DOHH2 (cell line): ENCODE data around the gene DNTT.
A peak's percentile ranks its signal among the peaks of the same experiment; 100 is the strongest.

ENCODE experiments used
- H3F3A ChIP-seq: fragments of 200-600 bp; sonication (generic), shearing (Covaris generic); 2 replicates; pipeline ENCODE4 v1.6.0; 2016; ENCODE audit warnings: antibody characterized with exemption, mild to moderate bottlenecking; ENCODE audit not compliant: control insufficient read depth, insufficient read depth
- H3K27ac ChIP-seq: fragments of 200-600 bp; sonication (generic); 2 replicates; pipeline ENCODE4 v1.5.1; 2014; ENCODE audit warnings: low read depth, mild to moderate bottlenecking, low read length, moderate library complexity
- H3K27me3 ChIP-seq: fragments of 200-600 bp; sonication (generic); 2 replicates; pipeline ENCODE4 v1.6.1; 2014; ENCODE audit warnings: mild to moderate bottlenecking, low read length, mixed read lengths; ENCODE audit not compliant: control insufficient read depth
- H3K36me3 ChIP-seq: fragments of 200-600 bp; sonication (generic); 2 replicates; pipeline ENCODE4 v1.6.1; 2014; ENCODE audit warnings: mild to moderate bottlenecking, low read length, moderate library complexity, mixed read lengths; ENCODE audit not compliant: control insufficient read depth
- H3K4me1 ChIP-seq: fragments of 200-600 bp; sonication (generic); 2 replicates; pipeline ENCODE4 v1.6.1; 2014; ENCODE audit warnings: mild to moderate bottlenecking, low read length, mixed read lengths; ENCODE audit not compliant: control insufficient read depth
- H3K4me2 ChIP-seq: fragments of 200-600 bp; sonication (generic); 2 replicates; pipeline ENCODE4 v1.6.0; 2014; ENCODE audit warnings: mild to moderate bottlenecking, low read length, moderate library complexity
- H3K4me3 ChIP-seq: fragments of 200-600 bp; sonication (generic); 2 replicates; pipeline ENCODE4 v1.5.1; 2014; ENCODE audit warnings: mild to moderate bottlenecking, low read length, mixed read lengths
- H3K79me2 ChIP-seq: fragments of 200-600 bp; sonication (generic); 2 replicates; pipeline ENCODE4 v1.6.1; 2014; ENCODE audit warnings: mild to moderate bottlenecking, low read length, mixed read lengths; ENCODE audit not compliant: control insufficient read depth
- H3K9me2 ChIP-seq: fragments of 200-600 bp; sonication (generic); replicated peaks from 2 replicates; pipeline ENCODE4 v1.6.1; 2014; ENCODE audit warnings: mild to moderate bottlenecking, low read length, mixed read lengths; ENCODE audit not compliant: control insufficient read depth
- H3K9me3 ChIP-seq: fragments of 200-600 bp; sonication (generic); 2 replicates; pipeline ENCODE4 v1.6.1; 2014; ENCODE audit warnings: antibody characterized with exemption, low read length, mixed read lengths; ENCODE audit not compliant: control insufficient read depth, insufficient read depth
- H4K20me1 ChIP-seq: fragments of 200-600 bp; sonication (generic); 2 replicates; pipeline ENCODE4 v1.6.0; 2014; ENCODE audit warnings: low read depth, mild to moderate bottlenecking, antibody characterized with exemption, low read length, moderate library complexity; ENCODE audit not compliant: control insufficient read depth, insufficient read depth
- EZH2phosphoT487 ChIP-seq: fragments of 200-600 bp; sonication (generic); IDR thresholded peaks from 2 replicates; pipeline ENCODE4 v1.6.1; 2017; ENCODE audit warnings: borderline replicate concordance, mild to moderate bottlenecking, antibody characterized with exemption, low read length, moderate library complexity, mixed read lengths
- TF ChIP-seq, protein P1 (sequence below): fragments of 200-600 bp; sonication (generic); IDR thresholded peaks from one replicate; pipeline ENCODE4 v1.5.1; 2014; ENCODE audit warnings: antibody characterized with exemption, mild to moderate bottlenecking, low read depth, low read length; ENCODE audit not compliant: poor library complexity, severe bottlenecking

DNTT gene

DNA sequence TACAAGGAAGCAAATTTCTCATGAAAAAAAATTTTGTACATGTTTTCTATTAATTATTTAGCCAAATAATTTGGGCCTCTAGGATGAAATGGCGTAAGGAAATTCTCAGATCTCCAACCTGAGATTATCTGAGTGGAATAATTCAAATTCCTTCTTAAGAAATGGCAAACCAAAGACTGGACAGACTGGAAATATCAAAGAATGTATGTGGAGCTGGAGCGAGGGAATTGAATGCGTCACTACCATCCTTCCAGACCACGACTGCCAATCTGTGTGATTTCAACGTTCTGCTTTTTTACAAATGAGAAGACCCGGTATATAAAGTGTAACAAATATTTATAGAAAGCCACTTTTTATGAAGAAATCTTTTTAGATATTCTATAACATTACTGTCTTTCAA lies 20.5 kb upstream of the DNTT start:
- Histone ChIP-seq H3K27ac (no peak overlapping the region; the same call in 1 of the 2 replicates), H3K27me3 (no peaks in the 10 kb centered on the region), H4K20me1 (no peaks in the 10 kb centered on the region), H3K36me3 (0 out of 2 replicates have a peak, but pooled peaks cover 5% of the 10 kb centered on the region), H3K4me1 (peaks cover 87% of the 10 kb centered on the region), H3K4me3 (peak overlapping the region; percentile 16; the same call in 1 of the 2 replicates), H3K79me2 (peaks cover 9% of the 10 kb centered on the region), H3K9me2 (no peaks in the 10 kb centered on the region), H3K9me3 (no peaks in the 10 kb centered on the region), H3F3A (peaks cover 27% of the 10 kb centered on the region), H3K4me2 (peak overlapping the region; percentile 35)
- no peak for TF ChIP-seq EZH2phosphoT487
- TF ChIP-seq, protein P1, sequence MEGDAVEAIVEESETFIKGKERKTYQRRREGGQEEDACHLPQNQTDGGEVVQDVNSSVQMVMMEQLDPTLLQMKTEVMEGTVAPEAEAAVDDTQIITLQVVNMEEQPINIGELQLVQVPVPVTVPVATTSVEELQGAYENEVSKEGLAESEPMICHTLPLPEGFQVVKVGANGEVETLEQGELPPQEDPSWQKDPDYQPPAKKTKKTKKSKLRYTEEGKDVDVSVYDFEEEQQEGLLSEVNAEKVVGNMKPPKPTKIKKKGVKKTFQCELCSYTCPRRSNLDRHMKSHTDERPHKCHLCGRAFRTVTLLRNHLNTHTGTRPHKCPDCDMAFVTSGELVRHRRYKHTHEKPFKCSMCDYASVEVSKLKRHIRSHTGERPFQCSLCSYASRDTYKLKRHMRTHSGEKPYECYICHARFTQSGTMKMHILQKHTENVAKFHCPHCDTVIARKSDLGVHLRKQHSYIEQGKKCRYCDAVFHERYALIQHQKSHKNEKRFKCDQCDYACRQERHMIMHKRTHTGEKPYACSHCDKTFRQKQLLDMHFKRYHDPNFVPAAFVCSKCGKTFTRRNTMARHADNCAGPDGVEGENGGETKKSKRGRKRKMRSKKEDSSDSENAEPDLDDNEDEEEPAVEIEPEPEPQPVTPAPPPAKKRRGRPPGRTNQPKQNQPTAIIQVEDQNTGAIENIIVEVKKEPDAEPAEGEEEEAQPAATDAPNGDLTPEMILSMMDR, result no peak

DNA sequence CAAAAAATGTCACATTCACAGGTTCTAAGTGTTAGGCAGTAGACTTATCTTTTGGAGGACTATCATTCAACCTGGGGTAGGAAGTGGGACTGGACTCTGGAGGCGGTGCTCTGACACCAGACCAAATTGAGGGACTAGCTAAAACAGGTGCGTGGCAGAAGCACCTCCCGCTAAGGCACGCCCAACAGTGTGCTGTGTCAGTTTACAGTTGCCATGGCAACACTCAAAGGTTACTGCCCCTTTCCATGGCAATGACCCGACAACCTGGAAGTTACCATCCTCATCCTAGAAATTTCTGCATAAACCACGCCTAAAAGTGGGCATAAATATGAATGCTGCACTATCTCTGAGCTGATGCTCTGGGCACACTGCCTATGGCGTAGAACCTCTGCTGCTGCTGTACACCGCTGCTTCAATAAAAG lies 18.9 kb upstream of the DNTT start:
- Histone ChIP-seq H3K36me3 (peaks cover 5% of the 10 kb centered on the region; the same call in 1 of the 2 replicates), H3K27ac (peak overlapping the region; percentile 97), H3F3A (peaks cover 37% of the 10 kb centered on the region), H3K27me3 (no peaks in the 10 kb centered on the region), H3K9me3 (no peaks in the 10 kb centered on the region), H3K4me2 (peak overlapping the region; percentile 53), H4K20me1 (no peaks in the 10 kb centered on the region), H3K79me2 (peaks cover 15% of the 10 kb centered on the region), H3K9me2 (no peaks in the 10 kb centered on the region), H3K4me1 (peaks cover 87% of the 10 kb centered on the region), H3K4me3 (peak overlapping the region; percentile 50)
- TF ChIP-seq, protein P1, result no peak
- TF ChIP-seq EZH2phosphoT487, result no peak

DNA sequence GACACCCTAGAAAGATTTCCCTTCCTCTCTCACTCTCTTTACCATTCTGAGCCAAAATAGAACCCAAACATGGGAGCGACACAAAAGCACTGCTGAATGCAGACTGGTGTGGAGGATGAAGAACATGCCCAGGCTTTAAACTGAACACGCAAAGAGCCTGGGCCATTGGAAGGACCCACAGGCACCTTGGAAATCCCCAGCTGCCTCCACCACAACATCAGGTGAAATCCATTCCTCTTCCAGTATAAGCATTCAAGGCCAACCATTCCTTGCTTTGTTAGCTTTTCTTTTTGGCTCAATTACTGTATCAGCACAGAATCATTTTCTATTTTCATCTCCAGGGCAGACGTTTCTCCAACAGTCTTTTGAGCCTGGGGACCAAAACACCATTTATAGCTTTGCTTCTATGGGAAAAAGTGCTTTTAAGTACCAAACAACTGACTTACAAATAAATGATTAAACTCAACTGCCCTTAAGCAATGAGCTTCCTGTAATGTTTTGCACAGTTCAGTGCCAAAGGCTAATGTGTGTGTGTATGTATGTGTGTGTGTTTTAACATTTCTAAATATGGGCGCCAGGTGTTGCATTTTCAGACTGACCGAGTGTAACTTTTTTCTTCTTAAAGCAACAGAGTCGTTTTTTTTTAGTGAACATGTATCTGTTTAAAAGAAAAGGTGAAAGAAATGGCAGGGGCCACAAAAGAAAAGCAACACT lies 16.7 kb upstream of the DNTT start:
- H3F3A ChIP-seq, result peaks cover 47% of the 10 kb centered on the region
- peak overlapping the region; percentile 76 for H3K4me2 ChIP-seq
- peak overlapping the region; percentile 66 for H3K4me3 ChIP-seq
- peaks cover 5% of the 10 kb centered on the region; the same call in 1 of the 2 replicates for H3K36me3 ChIP-seq
- H4K20me1 ChIP-seq, result no peaks in the 10 kb centered on the region
- peak overlapping the region; percentile 97 for H3K27ac ChIP-seq
- H3K27me3 ChIP-seq, result no peaks in the 10 kb centered on the region
- TF ChIP-seq, protein P1, result no peak
- TF ChIP-seq EZH2phosphoT487, result no peak
- peaks cover 90% of the 10 kb centered on the region for H3K4me1 ChIP-seq
- H3K79me2 ChIP-seq, result peaks cover 19% of the 10 kb centered on the region
- no peaks in the 10 kb centered on the region for H3K9me3 ChIP-seq
- H3K9me2 ChIP-seq, result no peaks in the 10 kb centered on the region
